K562 (cell line): ENCODE results near the gene HMG20B. TPM values are rescaled to one million over a fixed set of nuclear protein-coding genes. Genes with fewer than 3 reads are reported as not detected.

Source experiments
- ATAC-seq: fragments of 200-7000 bp; cut with Tn5 transposase; 3 replicates; pipeline ENCODE4 v1.9.1; 2020; ENCODE audit warnings: moderate library complexity
- BruUV-seq: library from RNA; stranded (reverse); fragments of 400-500 nt; replicated peaks from 2 replicates; lab custom pipeline; 2021; lab: Mats Ljungman, UMichigan
- CTCF ChIA-PET: fragments of 300-600 bp; formaldehyde crosslinking; extraction: SDS; loops from one replicate; lab custom pipeline; 2021; ENCODE audit warnings: low intra/inter-chr PET ratio; lab: Yijun Ruan, JAX
- POLR2A ChIA-PET: fragments of 300-600, 350-650 bp; sonication (Branson Sonifier 250); formaldehyde crosslinking; extraction: SDS; loops from one replicate; lab custom pipeline; 2021; ENCODE audit warnings: antibody characterized with exemption, inconsistent platforms; lab: Yijun Ruan, JAX
- DNase-seq, 4 experiments: peaks; one replicate each; pipeline versions ENCODE4 v3.0.0 to v3.0.0-alpha.2; 2011 to 2018; ENCODE audit warnings: low spot score in 3 of 4, mixed read lengths in 3 of 4; ENCODE audit errors: extremely low read depth in 1 of 4
- FAIRE-seq: peaks from 2 replicates; lab custom pipeline; 2011; peaks lifted over from hg19 to GRCh38; lab: Jason Lieb, UNC
- H2AFZ ChIP-seq: 2 replicates; pipeline ENCODE4 v1.6.0; 2011; ENCODE audit warnings: low read depth, low read length, control low read depth, inconsistent platforms
- H3K27ac ChIP-seq: fragments of 200-600 bp; 3 replicates; pipeline ENCODE4 v1.8.0; 2011; ENCODE audit warnings: low read depth, mild to moderate bottlenecking, control low read depth, inconsistent platforms, low read length, moderate library complexity, mixed read lengths; ENCODE audit errors: extremely low read depth
- H3K27me3 ChIP-seq, 2 experiments: fragments of 300-600 bp in 1 of 2; 2 replicates in 1 of 2; 3 replicates in 1 of 2; pipeline versions ENCODE4 v1.6.0 to v1.8.0; 2011; ENCODE audit warnings: inconsistent platforms in 2 of 2, low read length in 2 of 2, mild to moderate bottlenecking in 1 of 2, mixed read lengths in 1 of 2, moderate library complexity in 1 of 2; ENCODE audit not compliant: control insufficient read depth in 2 of 2, insufficient read depth in 2 of 2
- H3K36me3 ChIP-seq: fragments of 300-600 bp; 3 replicates; pipeline ENCODE4 v1.8.0; 2011; ENCODE audit warnings: mild to moderate bottlenecking, low read length, inconsistent platforms; ENCODE audit not compliant: control insufficient read depth, insufficient read depth
- H3K4me1 ChIP-seq, 2 experiments: fragments of 200-600 bp in 1 of 2; replicated peaks in 1 of 2; 2 replicates in 1 of 2; 3 replicates in 1 of 2; pipeline versions ENCODE4 v1.5.1 to v1.8.0; 2011; ENCODE audit warnings: inconsistent platforms in 2 of 2, low read length in 2 of 2, mild to moderate bottlenecking in 1 of 2, mixed read lengths in 1 of 2, moderate library complexity in 1 of 2; ENCODE audit not compliant: control insufficient read depth in 2 of 2, insufficient read depth in 2 of 2
- H3K4me2 ChIP-seq: 2 replicates; pipeline ENCODE4 v1.6.1; 2011; ENCODE audit warnings: low read length, control low read depth, inconsistent platforms, mixed read lengths; ENCODE audit not compliant: insufficient read depth
- H3K4me3 ChIP-seq: fragments of 200-600 bp; sonication (generic), shearing (Covaris generic); 2 replicates; pipeline ENCODE4 v1.5.1; 2016; ENCODE audit warnings: control low read depth, inconsistent platforms
- H3K79me2 ChIP-seq: fragments of 200-600 bp; 3 replicates; pipeline ENCODE4 v1.8.0; 2011; ENCODE audit warnings: low read length, inconsistent platforms; ENCODE audit not compliant: control insufficient read depth, insufficient read depth
- H3K9ac ChIP-seq, 2 experiments: 2 replicates each; pipeline versions ENCODE4 v1.6.0 to v1.6.1; 2011; ENCODE audit warnings: low read depth in 2 of 2, low read length in 2 of 2, control low read depth in 1 of 2, inconsistent platforms in 1 of 2, mild to moderate bottlenecking in 1 of 2, mixed read lengths in 1 of 2; ENCODE audit not compliant: insufficient read depth in 1 of 2
- H3K9me1 ChIP-seq: one replicate; pipeline ENCODE4 v1.6.0; 2011; ENCODE audit warnings: inconsistent platforms, mild to moderate bottlenecking, low read length, moderate library complexity; ENCODE audit not compliant: control insufficient read depth, insufficient read depth
- H3K9me3 ChIP-seq: replicated peaks from 2 replicates; pipeline ENCODE4 v1.5.1; 2011; ENCODE audit warnings: low read depth, low read length, inconsistent platforms; ENCODE audit not compliant: control insufficient read depth, insufficient read depth
- H4K20me1 ChIP-seq: replicated peaks from 2 replicates; pipeline ENCODE4 v1.6.1; 2011; ENCODE audit warnings: low read length, inconsistent platforms, mixed read lengths; ENCODE audit not compliant: control insufficient read depth, insufficient read depth
- BCOR ChIP-seq: fragments of 450-650 bp; IDR thresholded peaks from 2 replicates; pipeline ENCODE4 v1.6.1; 2016
- BRCA1 ChIP-seq, 2 experiments: fragments of 450-650 bp in 1 of 2; sonication (generic) in 1 of 2; formaldehyde crosslinking in 1 of 2; IDR thresholded peaks; 2 replicates each; pipeline versions ENCODE4 v1.5.0 to v1.6.1; 2017 to 2020; ENCODE audit warnings: mild to moderate bottlenecking in 1 of 2, missing genetic modification reagents in 1 of 2
- CHD2 ChIP-seq: IDR thresholded peaks from 2 replicates; pipeline ENCODE4 v1.6.1; 2011; ENCODE audit warnings: low read depth, low read length
- ERF ChIP-seq: fragments of 450-650 bp; formaldehyde crosslinking; IDR thresholded peaks from 2 replicates; pipeline ENCODE4 v1.4.0; 2020; ENCODE audit warnings: mild to moderate bottlenecking, mixed read lengths
- HMGN3 ChIP-seq: IDR thresholded peaks from 2 replicates; pipeline ENCODE4 v1.6.1; 2011; ENCODE audit warnings: borderline replicate concordance, low read depth, mild to moderate bottlenecking, mixed read lengths, low read length; ENCODE audit not compliant: insufficient read length; ENCODE audit errors: extremely low read depth
- KLF13 ChIP-seq: fragments of 450-650 bp; IDR thresholded peaks from 2 replicates; pipeline ENCODE4 v1.6.1; 2016; ENCODE audit warnings: missing genetic modification characterization, low read depth, mild to moderate bottlenecking, missing compliant biosample characterization, moderate library complexity, borderline replicate concordance
- POLR2A ChIP-seq: fragments of 450-650 bp; conservative IDR thresholded peaks from 2 replicates; pipeline ENCODE4 v1.6.1; 2016
- POLR2AphosphoS5 ChIP-seq: IDR thresholded peaks from 2 replicates; pipeline ENCODE4 v1.6.1; 2011; ENCODE audit warnings: mild to moderate bottlenecking, low read depth, low read length, moderate library complexity; ENCODE audit not compliant: control insufficient read depth, insufficient read depth
- POLR2G ChIP-seq: fragments of 200-400 bp; formaldehyde crosslinking; IDR thresholded peaks from 2 replicates; pipeline ENCODE4 v1.6.1; 2017; ENCODE audit warnings: low read depth, mild to moderate bottlenecking, antibody characterized with exemption, low read length, moderate library complexity
- RAD21 ChIP-seq, 2 experiments: fragments of 250-450 bp in 1 of 2; fragments of 450-650 bp in 1 of 2; sonication (Bioruptor Pico) in 1 of 2; formaldehyde crosslinking in 1 of 2; IDR thresholded peaks in 1 of 2; conservative IDR thresholded peaks in 1 of 2; 2 replicates each; pipeline versions ENCODE4 v1.4.0 to v1.8.0; 2020 to 2022; ENCODE audit warnings: mild to moderate bottlenecking in 2 of 2, moderate library complexity in 1 of 2
- RBM22 ChIP-seq: fragments of 200-400 bp; formaldehyde crosslinking; IDR thresholded peaks from 2 replicates; pipeline ENCODE4 v1.6.1; 2018; ENCODE audit warnings: low read length, low read depth; ENCODE audit not compliant: poor library complexity, severe bottlenecking
- SAFB ChIP-seq: fragments of 200-400 bp; formaldehyde crosslinking; IDR thresholded peaks from 2 replicates; pipeline ENCODE4 v1.6.1; 2017; ENCODE audit warnings: low read depth, low read length, borderline replicate concordance
- SIRT6 ChIP-seq: IDR thresholded peaks from one replicate; pipeline ENCODE4 v1.6.1; 2012; ENCODE audit warnings: low read depth, mild to moderate bottlenecking, control low read depth, inconsistent platforms, low read length, moderate library complexity
- SMARCA4 ChIP-seq: fragments of 450-650 bp; IDR thresholded peaks from 2 replicates; pipeline ENCODE4 v1.6.1; 2016
- SMARCA5 ChIP-seq: fragments of 450-650 bp; IDR thresholded peaks from 2 replicates; pipeline ENCODE4 v1.6.1; 2016
- SUPT5H ChIP-seq: fragments of 450-650 bp; IDR thresholded peaks from 2 replicates; pipeline ENCODE4 v1.6.1; 2016
- TBL1XR1 ChIP-seq, 2 experiments: IDR thresholded peaks; 2 replicates each; pipeline ENCODE4 v1.6.1; 2012; ENCODE audit warnings: improper control_type of control experiment in 2 of 2, low read length in 2 of 2, mild to moderate bottlenecking in 1 of 2
- ZNF785 ChIP-seq: fragments of 250-450 bp; sonication (Bioruptor Pico); IDR thresholded peaks from 2 replicates; pipeline ENCODE4 v1.4.0; 2020; ENCODE audit warnings: mild to moderate bottlenecking
- WGBS: fragments of 100-300 bp; shearing (Covaris generic); methylation state at CpG from one replicate; pipeline ENCODE4 v1.1.6; 2016; ENCODE audit warnings: low coverage, mixed read lengths; ENCODE audit not compliant: insufficient coverage; ENCODE audit errors: missing lambda C conversion rate; 5-methylcytosine and 5-hydroxymethylcytosine counted together
- in situ Hi-C: fragments of 300-500 bp; cut with MboI; formaldehyde crosslinking; loops from 4 replicates; pipeline ENCODE4 v1.15.0; 2018; ENCODE audit warnings: inconsistent platforms, mixed read lengths
- intact Hi-C: fragments of 100-400 bp; cut with micrococcal nuclease; formaldehyde crosslinking; loops from 2 replicates; pipeline ENCODE4 v1.14.2; 2022
- polyA plus RNA-seq, 8 experiments: library from polyadenylated mRNA; depleted of rRNA in 4 of 8; stranded (reverse) in 5 of 8; unstranded in 3 of 8; fragments of >200 nt; fragmentation: Nextera tagmentation in 2 of 8; fragmentation: Illumina TruSeq in 1 of 8; extraction: Ambion mirVana in 2 of 8; extraction: Trizol in 1 of 8; gene quantifications; 2 replicates each; pipeline versions ENCODE4 v1.2.1 to v1.2.3, GENCODE V29; 2011 to 2014; ENCODE audit warnings: inconsistent platforms in 1 of 8, missing spikeins in 1 of 8
- total RNA-seq, 7 experiments: library from RNA; depleted of rRNA in 6 of 7; stranded (reverse); fragments of >200 nt in 6 of 7; fragmentation: Illumina TruSeq in 2 of 7; extraction: Trizol in 2 of 7; gene quantifications; 2 replicates each; pipeline versions ENCODE4 v1.2.1 to v1.2.3, GENCODE V29; 2011 to 2021; ENCODE audit warnings: low replicate concordance in 1 of 7
- TF ChIP-seq, protein P1 (sequence below): fragments of 250-450 bp; sonication (Bioruptor Pico); IDR thresholded peaks from 2 replicates; pipeline ENCODE4 v1.4.0; 2020
- TF ChIP-seq, protein P2 (sequence below), 3 experiments: fragments of 200-800 bp in 1 of 3; sonication (Bioruptor generic) in 1 of 3; sonication (generic) in 1 of 3; formaldehyde crosslinking in 1 of 3; IDR thresholded peaks; 2 replicates each; pipeline versions ENCODE4 v1.6.1 to v1.8.0; 2016 to 2022; ENCODE audit warnings: mild to moderate bottlenecking in 2 of 3, missing compliant biosample characterization in 2 of 3, missing genetic modification characterization in 2 of 3, missing genetic modification reagents in 1 of 3

HMG20B gene
- total and polyA plus RNA-seq, 9 of the 15 experiments (the other 6 are each of a cell fraction or from before 2014, with no cell fraction given), result 0.35 to 172 (median 38.6) TPM

- Histone ChIP-seq H2AFZ (no peak overlapping the region), H3K9ac (peak overlapping the region in 1 of 2 experiments; percentile 67; a peak in 2 of 4 replicates), H3K79me2 (no peaks in the 10 kb centered on the region), H3K27me3 (no peaks in the 10 kb centered on the region)
- no TSS peak for BruUV-seq
- peak; percentile 37 for ATAC-seq
- in situ Hi-C loops, result no loop called here
- 73% methylated on average over 14 of the region's 22 CpGs for WGBS
- TF ChIP-seq ERF (CRISPR knock-in tag) (no peak), BRCA1 (IDR thresholded peaks at IDR 0.05) (no peak), BRCA1 (CRISPR knock-in tag; IDR thresholded peaks at IDR 0.05) (no peak), SMARCA5 (peak; percentile 48; the same call in 1 of the 2 replicates), POLR2A (peak; percentile 57), TBL1XR1 (IDR thresholded peaks at IDR 0.05; ENCODE audit: low read length in 2 of 2) (no peak), RBM22 (peak; percentile 67), POLR2G (peak; percentile 54), SIRT6 (peak; percentile 41), RAD21 (CRISPR knock-in tag; conservative IDR thresholded peaks at IDR 0.05 in 1 of 2, IDR thresholded peaks at IDR 0.05 in 1 of 2) (no peak), ZNF785 (CRISPR knock-in tag) (no peak), HMGN3 (peak; percentile 24), POLR2AphosphoS5 (peak; percentile 11; the same call in 1 of the 2 replicates), KLF13 (tag) (no peak), SMARCA4 (no peak), CHD2 (0 out of 2 replicates have a peak, but pooled peaks have one; percentile 15), SUPT5H (peak; percentile 53; the same call in 1 of the 2 replicates), SAFB (no peak), BCOR (peak; percentile 57)
- TF ChIP-seq, protein P1, sequence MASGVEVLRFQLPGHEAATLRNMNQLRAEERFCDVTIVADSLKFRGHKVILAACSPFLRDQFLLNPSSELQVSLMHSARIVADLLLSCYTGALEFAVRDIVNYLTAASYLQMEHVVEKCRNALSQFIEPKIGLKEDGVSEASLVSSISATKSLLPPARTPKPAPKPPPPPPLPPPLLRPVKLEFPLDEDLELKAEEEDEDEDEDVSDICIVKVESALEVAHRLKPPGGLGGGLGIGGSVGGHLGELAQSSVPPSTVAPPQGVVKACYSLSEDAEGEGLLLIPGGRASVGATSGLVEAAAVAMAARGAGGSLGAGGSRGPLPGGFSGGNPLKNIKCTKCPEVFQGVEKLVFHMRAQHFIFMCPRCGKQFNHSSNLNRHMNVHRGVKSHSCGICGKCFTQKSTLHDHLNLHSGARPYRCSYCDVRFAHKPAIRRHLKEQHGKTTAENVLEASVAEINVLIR (CRISPR knock-in tag), result no peak
- TF ChIP-seq, protein P2, sequence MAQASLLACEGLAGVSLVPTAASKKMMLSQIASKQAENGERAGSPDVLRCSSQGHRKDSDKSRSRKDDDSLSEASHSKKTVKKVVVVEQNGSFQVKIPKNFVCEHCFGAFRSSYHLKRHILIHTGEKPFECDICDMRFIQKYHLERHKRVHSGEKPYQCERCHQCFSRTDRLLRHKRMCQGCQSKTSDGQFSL (CRISPR knock-in tag; IDR thresholded peaks at IDR 0.05), result 0 out of 2 replicates have a peak, but pooled peaks have one; percentile 43
- TF ChIP-seq, protein P2 (tag; IDR thresholded peaks at IDR 0.05), result no peak
- TF ChIP-seq, all 486 proteins: peak for 11
- CTCF ChIA-PET, result interaction anchor here (0.7 kb wide), 1 partner anchor 21 kb away, joined by 3 read pairs; no protein-coding TSS in a partner anchor
- Histone ChIP-seq H3K4me2 (no peak overlapping the region), H3K4me3 (no peak overlapping the region), H3K9me1 (no peaks in the 10 kb centered on the region), H3K36me3 (peaks cover 35% of the 10 kb centered on the region; the same call in 2 of the 3 replicates), H4K20me1 (0 out of 2 replicates have a peak, but pooled peaks cover 5% of the 10 kb centered on the region), H3K9me3 (no peaks in the 10 kb centered on the region), H3K4me1 (peaks cover 7 to 46% of the 10 kb centered on the region in 2 experiments; a peak in 3 of 5 replicates), H3K27ac (no peak overlapping the region)
- intact Hi-C loops, result no loop called here
- FAIRE-seq (no peak), DNase-seq (peak in 3 of 4 experiments; percentile 41 to 58 (median 54))
- POLR2A ChIA-PET, result interaction anchor here (0.6 to 3.1 kb wide), 4 partner anchors 10 to 172 kb away, joined by 5 to 15 read pairs (median 7); partner anchors contain the start of gene MFSD12
Observed at GRCh38 chr19:3537438-3538240, 35.1 kb upstream of the HMG20B start.
